GM12878 (cell line): ENCODE measurements around the gene PATE2.

Experiments
- CTCF ChIP-seq, 3 experiments: IDR thresholded peaks in 2 of 3; conservative IDR thresholded peaks in 1 of 3; 2 replicates each; pipeline ENCODE4 v1.5.1; 2011; ENCODE audit warnings: low read depth in 3 of 3, low read length in 3 of 3, mild to moderate bottlenecking in 3 of 3, control low read depth in 2 of 3, moderate library complexity in 2 of 3, inconsistent platforms in 1 of 3, mixed read lengths in 1 of 3; ENCODE audit not compliant: control insufficient read depth in 2 of 3, insufficient read depth in 1 of 3; ENCODE audit errors: extremely low read depth in 1 of 3
- EZH2 ChIP-seq: IDR thresholded peaks from 2 replicates; pipeline ENCODE4 v1.6.1; 2012; ENCODE audit warnings: low read depth, mild to moderate bottlenecking, control low read depth, inconsistent platforms, low read length, borderline replicate concordance; ENCODE audit not compliant: control insufficient read depth
- IKZF1 ChIP-seq: fragments of 450-650 bp; conservative IDR thresholded peaks from 2 replicates; pipeline ENCODE4 v1.6.1; 2017; ENCODE audit warnings: antibody characterized with exemption, mild to moderate bottlenecking
- ZNF274 ChIP-seq: IDR thresholded peaks from one replicate; pipeline ENCODE4 v1.8.0; 2011; ENCODE audit not compliant: insufficient read length, insufficient read depth

- TF ChIP-seq IKZF1 (no peak), ZNF274 (no peak), CTCF (IDR thresholded peaks at IDR 0.05 in 2 of 3, conservative IDR thresholded peaks at IDR 0.05 in 1 of 3; ENCODE audit: control insufficient read depth in 2 of 3, extremely low read depth in 1 of 3, insufficient read depth in 1 of 3, low read depth in 3 of 3, low read length in 3 of 3) (no peak), EZH2 (no peak)
Measured at GRCh38 chr11:125787827-125788226, 9.2 kb upstream of the PATE2 start, which contains the start of gene PATE3.
